ENCODE measurements around the gene PNMT.
"Not testable (repeated sequence)": the region's sequence is repeated elsewhere in the genome, so short reads cannot be mapped to it uniquely, and the experiment has no call there.

The PNMT gene

GRCh38 chr17:39711071-39711470 lies 42.8 kb downstream of the PNMT start:
- not testable (repeated sequence) for DNase-seq

GRCh38 chr17:39711851-39712250 lies 43.6 kb downstream of the PNMT start:
- DNase-seq: no peak

GRCh38 chr17:39714234-39714633 lies 46.0 kb downstream of the PNMT start:
- DNase-seq: no peak

DNA sequence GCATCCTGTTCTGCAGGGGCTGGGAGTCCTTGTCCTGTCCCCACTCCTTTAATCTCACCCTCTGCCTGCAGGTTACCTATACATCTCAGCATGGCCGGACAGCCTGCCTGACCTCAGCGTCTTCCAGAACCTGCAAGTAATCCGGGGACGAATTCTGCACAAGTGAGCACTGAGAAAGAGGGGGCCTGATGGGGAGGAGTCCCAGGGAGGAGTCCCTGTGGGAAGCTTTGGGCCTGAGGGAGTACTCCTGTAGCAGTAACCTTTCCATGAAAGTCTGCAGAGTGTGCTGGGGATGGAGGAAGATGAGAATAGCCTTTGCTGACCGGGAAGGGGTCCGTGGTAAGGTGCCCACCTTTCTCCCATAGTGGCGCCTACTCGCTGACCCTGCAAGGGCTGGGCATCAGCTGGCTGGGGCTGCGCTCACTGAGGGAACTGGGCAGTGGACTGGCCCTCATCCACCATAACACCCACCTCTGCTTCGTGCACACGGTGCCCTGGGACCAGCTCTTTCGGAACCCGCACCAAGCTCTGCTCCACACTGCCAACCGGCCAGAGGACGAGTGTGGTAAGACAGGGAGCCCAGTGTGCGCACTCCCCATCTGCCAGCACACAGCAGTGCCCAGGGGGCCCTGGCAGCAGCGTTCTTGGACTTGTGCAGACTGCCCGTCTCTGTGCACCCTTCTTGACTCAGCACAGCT lies 47.3 kb downstream of the PNMT start:
- DNase-seq: no peak

GRCh38 chr17:39716073-39716818 lies 48.0 kb downstream of the PNMT start:
- no peak for DNase-seq

- DNase-seq: no peak
Observed at GRCh38 chr17:39716879-39717536, 48.8 kb downstream of the PNMT start.

- no peak for DNase-seq
Observed at GRCh38 chr17:39717660-39718059, 49.4 kb downstream of the PNMT start.

DNA sequence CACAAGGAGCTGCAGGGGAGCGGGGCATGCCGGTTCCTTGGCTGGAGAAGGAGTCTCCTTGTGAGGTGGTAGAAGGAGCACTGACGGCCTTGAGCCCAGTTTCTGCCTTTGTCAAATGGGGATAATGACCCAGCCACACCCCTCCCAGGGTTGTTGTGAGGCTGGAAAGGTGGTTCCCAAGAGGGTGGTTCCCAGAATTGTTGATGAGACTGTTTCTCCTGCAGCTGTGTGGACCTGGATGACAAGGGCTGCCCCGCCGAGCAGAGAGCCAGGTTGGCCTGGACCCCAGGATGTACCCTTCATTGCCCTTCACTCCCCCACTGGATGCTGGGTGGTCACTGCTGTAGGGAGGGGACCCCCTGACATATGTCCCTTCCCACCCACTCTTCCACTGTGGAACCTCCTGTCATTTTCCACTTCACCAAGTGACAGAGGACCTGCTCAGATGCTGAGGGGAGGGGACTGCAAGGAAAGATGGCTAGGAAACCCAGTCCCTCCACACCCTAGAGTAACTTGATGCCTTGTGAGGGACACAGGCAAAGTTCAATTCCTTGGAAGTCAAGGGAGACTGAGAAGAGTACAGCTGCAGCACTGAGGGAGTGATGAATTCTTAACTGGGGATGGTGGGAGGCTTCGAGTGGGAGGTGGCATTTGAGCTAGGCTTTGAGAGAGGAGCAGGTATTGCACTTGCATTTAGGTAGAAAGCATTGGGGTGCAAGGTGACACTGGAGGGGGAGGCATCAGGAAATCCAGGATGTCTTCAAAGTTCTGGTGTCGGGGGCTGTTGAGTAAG lies 51.5 kb downstream of the PNMT start:
- no peak for DNase-seq

Data from fibroblast of skin of scalp (primary cell).